GM23338 (cell line): ENCODE results near the gene HBD. TPM values are rescaled to one million over a fixed set of nuclear protein-coding genes. Genes with fewer than 3 reads are reported as not detected.

Experiments used
- ATAC-seq: fragments of 200-7000 bp; cut with Tn5 transposase; 3 replicates; pipeline ENCODE4 v1.9.1; 2020
- DNase-seq: peaks from one replicate; pipeline ENCODE4 v3.0.0-alpha.2; 2015; ENCODE audit warnings: low spot score
- H2AFZ ChIP-seq: fragments of 200-600 bp; sonication (generic); 2 replicates; pipeline ENCODE4 v1.8.0; 2016; ENCODE audit warnings: antibody characterized with exemption, mild to moderate bottlenecking, moderate library complexity
- H3F3A ChIP-seq: fragments of 200-600 bp; sonication (generic); replicated peaks from 2 replicates; pipeline ENCODE4 v1.8.0; 2017; ENCODE audit warnings: antibody characterized with exemption, mixed run types, low read depth
- H3K27ac ChIP-seq: fragments of 200-600 bp; sonication (generic); 2 replicates; pipeline ENCODE4 v1.6.1; 2016; ENCODE audit warnings: low read depth
- H3K27me3 ChIP-seq: fragments of 200-600 bp; sonication (generic); 2 replicates; pipeline ENCODE4 v1.8.0; 2016; ENCODE audit warnings: mild to moderate bottlenecking, mixed run types, moderate library complexity; ENCODE audit not compliant: insufficient read depth
- H3K36me3 ChIP-seq: fragments of 200-600 bp; sonication (generic); 2 replicates; pipeline ENCODE4 v1.8.0; 2016; ENCODE audit warnings: mild to moderate bottlenecking; ENCODE audit not compliant: insufficient read depth
- H3K4me1 ChIP-seq: fragments of 200-600 bp; sonication (generic); 2 replicates; pipeline ENCODE4 v1.8.0; 2016; ENCODE audit warnings: mild to moderate bottlenecking, moderate library complexity; ENCODE audit not compliant: insufficient read depth
- H3K4me2 ChIP-seq: fragments of 200-600 bp; sonication (generic); 2 replicates; pipeline ENCODE4 v1.7.1; 2017; ENCODE audit warnings: mixed run types
- H3K4me3 ChIP-seq: fragments of 200-600 bp; sonication (generic); 2 replicates; pipeline ENCODE4 v1.6.1; 2016; ENCODE audit warnings: mixed run types
- H3K79me2 ChIP-seq: fragments of 200-600 bp; sonication (generic); replicated peaks from 2 replicates; pipeline ENCODE4 v1.8.0; 2017; ENCODE audit warnings: mild to moderate bottlenecking; ENCODE audit not compliant: insufficient read depth
- H3K9me2 ChIP-seq: fragments of 200-600 bp; sonication (generic); 2 replicates; pipeline ENCODE4 v1.8.0; 2017; ENCODE audit not compliant: insufficient read depth
- H4K20me1 ChIP-seq: fragments of 200-600 bp; sonication (generic); replicated peaks from 2 replicates; pipeline ENCODE4 v1.8.0; 2017; ENCODE audit warnings: mild to moderate bottlenecking; ENCODE audit not compliant: insufficient read depth
- H3K27ac Mint-ChIP-seq: 2 replicates; pipeline ENCODE4 v1.8.0; 2020; ENCODE audit warnings: inconsistent platforms, mild to moderate bottlenecking, moderate library complexity, mixed read lengths
- H3K27me3 Mint-ChIP-seq: 3 replicates; pipeline ENCODE4 v1.8.0; 2022; ENCODE audit warnings: low read depth, mild to moderate bottlenecking, moderate library complexity, mixed read lengths, inconsistent platforms; ENCODE audit not compliant: insufficient read depth, poor library complexity
- H3K36me3 Mint-ChIP-seq: 3 replicates; pipeline ENCODE4 v1.8.0; 2021; ENCODE audit warnings: low read depth, mild to moderate bottlenecking, inconsistent platforms, moderate library complexity, mixed read lengths
- H3K4me1 Mint-ChIP-seq: 3 replicates; pipeline ENCODE4 v1.8.0; 2020; ENCODE audit warnings: mild to moderate bottlenecking, inconsistent platforms, mixed read lengths
- H3K4me3 Mint-ChIP-seq: 3 replicates; pipeline ENCODE4 v1.8.0; 2021; ENCODE audit warnings: moderate library complexity, mild to moderate bottlenecking, inconsistent platforms, mixed read lengths
- H3K9me3 Mint-ChIP-seq: 3 replicates; pipeline ENCODE4 v1.8.0; 2020; ENCODE audit warnings: moderate library complexity, mild to moderate bottlenecking, inconsistent platforms, mixed read lengths
- CREB1 ChIP-seq: fragments of 250-450 bp; sonication (Bioruptor Pico); IDR thresholded peaks from 2 replicates; pipeline ENCODE4 v1.5.0; 2020; ENCODE audit warnings: low read depth, mild to moderate bottlenecking, moderate library complexity
- CTCF ChIP-seq, 2 experiments: fragments of 200-600 bp in 1 of 2; sonication (generic) in 1 of 2; conservative IDR thresholded peaks; 2 replicates each; pipeline versions ENCODE4 v1.5.1 to v1.6.1; 2016 to 2017; ENCODE audit warnings: antibody characterized with exemption in 2 of 2, low read depth in 2 of 2, mild to moderate bottlenecking in 2 of 2, moderate library complexity in 1 of 2
- ETS1 ChIP-seq: IDR thresholded peaks from 2 replicates; pipeline ENCODE4 v1.6.1; 2016; ENCODE audit warnings: antibody characterized with exemption
- EZH2phosphoT487 ChIP-seq: fragments of 200-600 bp; sonication (generic); IDR thresholded peaks from one replicate; pipeline ENCODE4 v1.8.1; 2018; ENCODE audit warnings: antibody characterized with exemption; ENCODE audit not compliant: unreplicated experiment
- STAT1 ChIP-seq: IDR thresholded peaks from one replicate; pipeline ENCODE4 v1.6.1; 2016; ENCODE audit warnings: antibody characterized with exemption; ENCODE audit not compliant: unreplicated experiment
- ZNF331 ChIP-seq: fragments of 250-450 bp; sonication (Bioruptor Pico); IDR thresholded peaks from 2 replicates; pipeline ENCODE4 v1.5.0; 2020; ENCODE audit warnings: low read depth, mild to moderate bottlenecking, moderate library complexity
- polyA plus RNA-seq: library from polyadenylated mRNA; unstranded; fragments of >200 nt; fragmentation: Nextera tagmentation; extraction: Ambion mirVana; gene quantifications from 2 replicates; pipeline ENCODE4 v1.2.1, GENCODE V29; 2016
- total RNA-seq: library from RNA; depleted of rRNA; stranded (reverse); fragments of >200 nt; shearing (Covaris generic); gene quantifications from 2 replicates; pipeline ENCODE4 v1.2.3, GENCODE V29; 2014
- TF ChIP-seq, protein P1 (sequence below): fragments of 250-450 bp; sonication (Bioruptor Pico); IDR thresholded peaks from 2 replicates; pipeline ENCODE4 v1.5.0; 2020; ENCODE audit warnings: mild to moderate bottlenecking, moderate library complexity

The HBD gene
- total and polyA plus RNA-seq, 2 experiments from 2014 or later = not detected

- H3K79me2 ChIP-seq = no peaks in the 10 kb centered on the region
- H3K36me3 ChIP-seq = no peaks in the 10 kb centered on the region
- no peak overlapping the region for H2AFZ ChIP-seq
- ATAC-seq (no peak), DNase-seq (no peak)
- no peak overlapping the region for H3K4me2 ChIP-seq
- H3K27ac ChIP-seq = no peak overlapping the region
- no peak overlapping the region for H3K27ac Mint-ChIP-seq
- peaks cover 8% of the 10 kb centered on the region; the same call in 2 of the 3 replicates for H3K4me1 Mint-ChIP-seq
- H3K4me3 ChIP-seq = no peak overlapping the region
- no peaks in the 10 kb centered on the region for H3K27me3 ChIP-seq
- no peaks in the 10 kb centered on the region for H3K27me3 Mint-ChIP-seq
- no peaks in the 10 kb centered on the region for H3K9me2 ChIP-seq
- no peaks in the 10 kb centered on the region for H3F3A ChIP-seq
- TF ChIP-seq, protein P1, sequence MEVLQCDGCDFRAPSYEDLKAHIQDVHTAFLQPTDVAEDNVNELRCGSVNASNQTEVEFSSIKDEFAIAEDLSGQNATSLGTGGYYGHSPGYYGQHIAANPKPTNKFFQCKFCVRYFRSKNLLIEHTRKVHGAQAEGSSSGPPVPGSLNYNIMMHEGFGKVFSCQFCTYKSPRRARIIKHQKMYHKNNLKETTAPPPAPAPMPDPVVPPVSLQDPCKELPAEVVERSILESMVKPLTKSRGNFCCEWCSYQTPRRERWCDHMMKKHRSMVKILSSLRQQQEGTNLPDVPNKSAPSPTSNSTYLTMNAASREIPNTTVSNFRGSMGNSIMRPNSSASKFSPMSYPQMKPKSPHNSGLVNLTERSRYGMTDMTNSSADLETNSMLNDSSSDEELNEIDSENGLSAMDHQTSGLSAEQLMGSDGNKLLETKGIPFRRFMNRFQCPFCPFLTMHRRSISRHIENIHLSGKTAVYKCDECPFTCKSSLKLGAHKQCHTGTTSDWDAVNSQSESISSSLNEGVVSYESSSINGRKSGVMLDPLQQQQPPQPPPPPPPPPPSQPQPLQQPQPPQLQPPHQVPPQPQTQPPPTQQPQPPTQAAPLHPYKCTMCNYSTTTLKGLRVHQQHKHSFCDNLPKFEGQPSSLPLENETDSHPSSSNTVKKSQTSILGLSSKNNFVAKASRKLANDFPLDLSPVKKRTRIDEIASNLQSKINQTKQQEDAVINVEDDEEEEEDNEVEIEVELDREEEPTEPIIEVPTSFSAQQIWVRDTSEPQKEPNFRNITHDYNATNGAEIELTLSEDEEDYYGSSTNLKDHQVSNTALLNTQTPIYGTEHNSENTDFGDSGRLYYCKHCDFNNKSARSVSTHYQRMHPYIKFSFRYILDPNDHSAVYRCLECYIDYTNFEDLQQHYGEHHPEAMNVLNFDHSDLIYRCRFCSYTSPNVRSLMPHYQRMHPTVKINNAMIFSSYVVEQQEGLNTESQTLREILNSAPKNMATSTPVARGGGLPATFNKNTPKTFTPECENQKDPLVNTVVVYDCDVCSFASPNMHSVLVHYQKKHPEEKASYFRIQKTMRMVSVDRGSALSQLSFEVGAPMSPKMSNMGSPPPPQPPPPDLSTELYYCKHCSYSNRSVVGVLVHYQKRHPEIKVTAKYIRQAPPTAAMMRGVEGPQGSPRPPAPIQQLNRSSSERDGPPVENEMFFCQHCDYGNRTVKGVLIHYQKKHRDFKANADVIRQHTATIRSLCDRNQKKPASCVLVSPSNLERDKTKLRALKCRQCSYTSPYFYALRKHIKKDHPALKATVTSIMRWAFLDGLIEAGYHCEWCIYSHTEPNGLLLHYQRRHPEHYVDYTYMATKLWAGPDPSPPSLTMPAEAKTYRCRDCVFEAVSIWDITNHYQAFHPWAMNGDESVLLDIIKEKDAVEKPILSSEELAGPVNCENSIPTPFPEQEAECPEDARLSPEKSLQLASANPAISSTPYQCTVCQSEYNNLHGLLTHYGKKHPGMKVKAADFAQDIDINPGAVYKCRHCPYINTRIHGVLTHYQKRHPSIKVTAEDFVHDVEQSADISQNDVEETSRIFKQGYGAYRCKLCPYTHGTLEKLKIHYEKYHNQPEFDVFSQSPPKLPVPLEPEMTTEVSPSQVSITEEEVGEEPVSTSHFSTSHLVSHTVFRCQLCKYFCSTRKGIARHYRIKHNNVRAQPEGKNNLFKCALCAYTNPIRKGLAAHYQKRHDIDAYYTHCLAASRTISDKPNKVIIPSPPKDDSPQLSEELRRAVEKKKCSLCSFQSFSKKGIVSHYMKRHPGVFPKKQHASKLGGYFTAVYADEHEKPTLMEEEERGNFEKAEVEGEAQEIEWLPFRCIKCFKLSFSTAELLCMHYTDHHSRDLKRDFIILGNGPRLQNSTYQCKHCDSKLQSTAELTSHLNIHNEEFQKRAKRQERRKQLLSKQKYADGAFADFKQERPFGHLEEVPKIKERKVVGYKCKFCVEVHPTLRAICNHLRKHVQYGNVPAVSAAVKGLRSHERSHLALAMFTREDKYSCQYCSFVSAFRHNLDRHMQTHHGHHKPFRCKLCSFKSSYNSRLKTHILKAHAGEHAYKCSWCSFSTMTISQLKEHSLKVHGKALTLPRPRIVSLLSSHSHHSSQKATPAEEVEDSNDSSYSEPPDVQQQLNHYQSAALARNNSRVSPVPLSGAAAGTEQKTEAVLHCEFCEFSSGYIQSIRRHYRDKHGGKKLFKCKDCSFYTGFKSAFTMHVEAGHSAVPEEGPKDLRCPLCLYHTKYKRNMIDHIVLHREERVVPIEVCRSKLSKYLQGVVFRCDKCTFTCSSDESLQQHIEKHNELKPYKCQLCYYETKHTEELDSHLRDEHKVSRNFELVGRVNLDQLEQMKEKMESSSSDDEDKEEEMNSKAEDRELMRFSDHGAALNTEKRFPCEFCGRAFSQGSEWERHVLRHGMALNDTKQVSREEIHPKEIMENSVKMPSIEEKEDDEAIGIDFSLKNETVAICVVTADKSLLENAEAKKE (CRISPR knock-in tag) = no peak
- no peak for TF ChIP-seq ZNF331 (CRISPR knock-in tag)
- TF ChIP-seq EZH2phosphoT487 = no peak
- TF ChIP-seq CTCF (conservative IDR thresholded peaks at IDR 0.05; ENCODE audit: low read depth in 2 of 2) = no peak
- no peak for TF ChIP-seq STAT1
- TF ChIP-seq ETS1 = no peak
- TF ChIP-seq CREB1 = no peak
- H3K4me1 ChIP-seq = no peaks in the 10 kb centered on the region
- no peaks in the 10 kb centered on the region for H4K20me1 ChIP-seq
- H3K9me3 Mint-ChIP-seq = peaks cover 23% of the 10 kb centered on the region
- H3K36me3 Mint-ChIP-seq = peaks cover 12% of the 10 kb centered on the region
- H3K4me3 Mint-ChIP-seq = no peak overlapping the region
Measured at GRCh38 chr11:5192738-5193137, 41.5 kb downstream of the HBD start.
